Measurements from ENCODE around the gene HOXC12.

- TF ChIP-seq, protein P1, sequence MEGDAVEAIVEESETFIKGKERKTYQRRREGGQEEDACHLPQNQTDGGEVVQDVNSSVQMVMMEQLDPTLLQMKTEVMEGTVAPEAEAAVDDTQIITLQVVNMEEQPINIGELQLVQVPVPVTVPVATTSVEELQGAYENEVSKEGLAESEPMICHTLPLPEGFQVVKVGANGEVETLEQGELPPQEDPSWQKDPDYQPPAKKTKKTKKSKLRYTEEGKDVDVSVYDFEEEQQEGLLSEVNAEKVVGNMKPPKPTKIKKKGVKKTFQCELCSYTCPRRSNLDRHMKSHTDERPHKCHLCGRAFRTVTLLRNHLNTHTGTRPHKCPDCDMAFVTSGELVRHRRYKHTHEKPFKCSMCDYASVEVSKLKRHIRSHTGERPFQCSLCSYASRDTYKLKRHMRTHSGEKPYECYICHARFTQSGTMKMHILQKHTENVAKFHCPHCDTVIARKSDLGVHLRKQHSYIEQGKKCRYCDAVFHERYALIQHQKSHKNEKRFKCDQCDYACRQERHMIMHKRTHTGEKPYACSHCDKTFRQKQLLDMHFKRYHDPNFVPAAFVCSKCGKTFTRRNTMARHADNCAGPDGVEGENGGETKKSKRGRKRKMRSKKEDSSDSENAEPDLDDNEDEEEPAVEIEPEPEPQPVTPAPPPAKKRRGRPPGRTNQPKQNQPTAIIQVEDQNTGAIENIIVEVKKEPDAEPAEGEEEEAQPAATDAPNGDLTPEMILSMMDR (IDR thresholded peaks at IDR 0.05): no peak
- TF ChIP-seq EZH2 (IDR thresholded peaks at IDR 0.05; ENCODE audit: borderline replicate concordance, insufficient read depth, low read depth, low read length, poor library complexity, severe bottlenecking): no peak
Measured at GRCh38 chr12:53963434-53964314, 9.0 kb downstream of the HOXC12 start.
